WTC11 (cell line): ENCODE data around the gene PPIP5K2.

Experiments used
- CREB1 ChIP-seq: sonication (generic); formaldehyde crosslinking; IDR thresholded peaks from 2 replicates; pipeline ENCODE4 v1.8.0; 2023; ENCODE audit warnings: mild to moderate bottlenecking, missing genetic modification reagents
- ELF4 ChIP-seq: sonication (generic); formaldehyde crosslinking; IDR thresholded peaks from 2 replicates; pipeline ENCODE4 v1.8.1; 2022; ENCODE audit warnings: low read depth, mild to moderate bottlenecking, moderate library complexity, missing genetic modification reagents
- ZNF121 ChIP-seq: sonication (generic); formaldehyde crosslinking; IDR thresholded peaks from 2 replicates; pipeline ENCODE4 v1.8.0; 2023; ENCODE audit warnings: missing genetic modification reagents
- TF ChIP-seq, protein P1 (sequence below): fragments of 250-450 bp; sonication (Bioruptor Pico); IDR thresholded peaks from 2 replicates; pipeline ENCODE4 v1.9.0; 2021; ENCODE audit warnings: mild to moderate bottlenecking
- TF ChIP-seq, protein P2 (sequence below): sonication (generic); formaldehyde crosslinking; conservative IDR thresholded peaks from 2 replicates; pipeline ENCODE4 v1.8.1; 2022; ENCODE audit warnings: mild to moderate bottlenecking, missing genetic modification reagents
- TF ChIP-seq, protein P3 (sequence below): fragments of 200-600 bp; IDR thresholded peaks from 2 replicates; pipeline ENCODE4 v1.8.0; 2022; ENCODE audit warnings: antibody characterized with exemption
- TF ChIP-seq, protein P4 (sequence below): sonication (generic); formaldehyde crosslinking; IDR thresholded peaks from 2 replicates; pipeline ENCODE4 v1.8.1; 2022; ENCODE audit warnings: low read depth, missing genetic modification reagents, borderline replicate concordance
- TF ChIP-seq, protein P5 (sequence below): sonication (generic); formaldehyde crosslinking; IDR thresholded peaks from 2 replicates; pipeline ENCODE4 v1.8.0; 2022; ENCODE audit warnings: mild to moderate bottlenecking, missing genetic modification reagents

DNA sequence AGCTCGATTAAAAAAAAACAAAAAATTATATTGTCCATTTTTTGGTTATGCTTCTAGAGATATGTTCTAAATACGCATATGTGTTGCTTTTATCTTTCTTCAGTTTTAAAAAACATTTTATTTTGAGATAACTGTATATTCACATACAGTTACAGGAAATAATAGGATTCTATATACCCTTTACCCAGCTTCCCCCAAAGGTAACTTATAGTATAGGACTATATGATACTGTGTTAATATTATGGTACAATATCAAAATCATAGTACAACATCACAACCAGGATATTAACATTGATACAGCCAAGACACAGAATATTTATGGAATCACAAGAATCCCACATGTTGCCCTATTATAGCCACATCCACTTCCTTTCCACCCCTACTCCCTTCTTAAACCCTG, 129.0 kb downstream of the PPIP5K2 start:
- no peak for TF ChIP-seq CREB1 (CRISPR knock-in tag)
- TF ChIP-seq, protein P1, sequence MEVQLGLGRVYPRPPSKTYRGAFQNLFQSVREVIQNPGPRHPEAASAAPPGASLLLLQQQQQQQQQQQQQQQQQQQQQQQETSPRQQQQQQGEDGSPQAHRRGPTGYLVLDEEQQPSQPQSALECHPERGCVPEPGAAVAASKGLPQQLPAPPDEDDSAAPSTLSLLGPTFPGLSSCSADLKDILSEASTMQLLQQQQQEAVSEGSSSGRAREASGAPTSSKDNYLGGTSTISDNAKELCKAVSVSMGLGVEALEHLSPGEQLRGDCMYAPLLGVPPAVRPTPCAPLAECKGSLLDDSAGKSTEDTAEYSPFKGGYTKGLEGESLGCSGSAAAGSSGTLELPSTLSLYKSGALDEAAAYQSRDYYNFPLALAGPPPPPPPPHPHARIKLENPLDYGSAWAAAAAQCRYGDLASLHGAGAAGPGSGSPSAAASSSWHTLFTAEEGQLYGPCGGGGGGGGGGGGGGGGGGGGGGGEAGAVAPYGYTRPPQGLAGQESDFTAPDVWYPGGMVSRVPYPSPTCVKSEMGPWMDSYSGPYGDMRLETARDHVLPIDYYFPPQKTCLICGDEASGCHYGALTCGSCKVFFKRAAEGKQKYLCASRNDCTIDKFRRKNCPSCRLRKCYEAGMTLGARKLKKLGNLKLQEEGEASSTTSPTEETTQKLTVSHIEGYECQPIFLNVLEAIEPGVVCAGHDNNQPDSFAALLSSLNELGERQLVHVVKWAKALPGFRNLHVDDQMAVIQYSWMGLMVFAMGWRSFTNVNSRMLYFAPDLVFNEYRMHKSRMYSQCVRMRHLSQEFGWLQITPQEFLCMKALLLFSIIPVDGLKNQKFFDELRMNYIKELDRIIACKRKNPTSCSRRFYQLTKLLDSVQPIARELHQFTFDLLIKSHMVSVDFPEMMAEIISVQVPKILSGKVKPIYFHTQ (CRISPR knock-in tag), result no peak
- TF ChIP-seq, protein P2, sequence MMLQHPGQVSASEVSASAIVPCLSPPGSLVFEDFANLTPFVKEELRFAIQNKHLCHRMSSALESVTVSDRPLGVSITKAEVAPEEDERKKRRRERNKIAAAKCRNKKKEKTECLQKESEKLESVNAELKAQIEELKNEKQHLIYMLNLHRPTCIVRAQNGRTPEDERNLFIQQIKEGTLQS (CRISPR knock-in tag), result no peak
- TF ChIP-seq, protein P3, sequence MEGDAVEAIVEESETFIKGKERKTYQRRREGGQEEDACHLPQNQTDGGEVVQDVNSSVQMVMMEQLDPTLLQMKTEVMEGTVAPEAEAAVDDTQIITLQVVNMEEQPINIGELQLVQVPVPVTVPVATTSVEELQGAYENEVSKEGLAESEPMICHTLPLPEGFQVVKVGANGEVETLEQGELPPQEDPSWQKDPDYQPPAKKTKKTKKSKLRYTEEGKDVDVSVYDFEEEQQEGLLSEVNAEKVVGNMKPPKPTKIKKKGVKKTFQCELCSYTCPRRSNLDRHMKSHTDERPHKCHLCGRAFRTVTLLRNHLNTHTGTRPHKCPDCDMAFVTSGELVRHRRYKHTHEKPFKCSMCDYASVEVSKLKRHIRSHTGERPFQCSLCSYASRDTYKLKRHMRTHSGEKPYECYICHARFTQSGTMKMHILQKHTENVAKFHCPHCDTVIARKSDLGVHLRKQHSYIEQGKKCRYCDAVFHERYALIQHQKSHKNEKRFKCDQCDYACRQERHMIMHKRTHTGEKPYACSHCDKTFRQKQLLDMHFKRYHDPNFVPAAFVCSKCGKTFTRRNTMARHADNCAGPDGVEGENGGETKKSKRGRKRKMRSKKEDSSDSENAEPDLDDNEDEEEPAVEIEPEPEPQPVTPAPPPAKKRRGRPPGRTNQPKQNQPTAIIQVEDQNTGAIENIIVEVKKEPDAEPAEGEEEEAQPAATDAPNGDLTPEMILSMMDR, result no peak
- TF ChIP-seq, protein P4, sequence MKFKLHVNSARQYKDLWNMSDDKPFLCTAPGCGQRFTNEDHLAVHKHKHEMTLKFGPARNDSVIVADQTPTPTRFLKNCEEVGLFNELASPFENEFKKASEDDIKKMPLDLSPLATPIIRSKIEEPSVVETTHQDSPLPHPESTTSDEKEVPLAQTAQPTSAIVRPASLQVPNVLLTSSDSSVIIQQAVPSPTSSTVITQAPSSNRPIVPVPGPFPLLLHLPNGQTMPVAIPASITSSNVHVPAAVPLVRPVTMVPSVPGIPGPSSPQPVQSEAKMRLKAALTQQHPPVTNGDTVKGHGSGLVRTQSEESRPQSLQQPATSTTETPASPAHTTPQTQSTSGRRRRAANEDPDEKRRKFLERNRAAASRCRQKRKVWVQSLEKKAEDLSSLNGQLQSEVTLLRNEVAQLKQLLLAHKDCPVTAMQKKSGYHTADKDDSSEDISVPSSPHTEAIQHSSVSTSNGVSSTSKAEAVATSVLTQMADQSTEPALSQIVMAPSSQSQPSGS (CRISPR knock-in tag), result no peak
- no peak for TF ChIP-seq ZNF121 (CRISPR knock-in tag)
- TF ChIP-seq, protein P5, sequence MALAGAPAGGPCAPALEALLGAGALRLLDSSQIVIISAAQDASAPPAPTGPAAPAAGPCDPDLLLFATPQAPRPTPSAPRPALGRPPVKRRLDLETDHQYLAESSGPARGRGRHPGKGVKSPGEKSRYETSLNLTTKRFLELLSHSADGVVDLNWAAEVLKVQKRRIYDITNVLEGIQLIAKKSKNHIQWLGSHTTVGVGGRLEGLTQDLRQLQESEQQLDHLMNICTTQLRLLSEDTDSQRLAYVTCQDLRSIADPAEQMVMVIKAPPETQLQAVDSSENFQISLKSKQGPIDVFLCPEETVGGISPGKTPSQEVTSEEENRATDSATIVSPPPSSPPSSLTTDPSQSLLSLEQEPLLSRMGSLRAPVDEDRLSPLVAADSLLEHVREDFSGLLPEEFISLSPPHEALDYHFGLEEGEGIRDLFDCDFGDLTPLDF (CRISPR knock-in tag), result no peak
- no peak for TF ChIP-seq ELF4 (CRISPR knock-in tag)
